ENCODE measurements around the gene TRIM46. TPM values are rescaled to one million over a fixed set of nuclear protein-coding genes. Genes with fewer than 3 reads are reported as not detected.

Gene TRIM46
- total RNA-seq, 4 donors from 2014 or later = 6.0 to 20.4 (median 12.7) TPM

GRCh38 chr1:155184835-155185782 lies 11.5 kb downstream of the TRIM46 start:
- no peak for TF ChIP-seq POLR2A (IDR thresholded peaks at IDR 0.05)
- Histone ChIP-seq H3K9me3 (no peaks in the 10 kb centered on the region), H3K27me3 (no peaks in the 10 kb centered on the region), H3K4me1 (peaks cover 0 to 24% (median 8%) of the 10 kb centered on the region in 4 donors), H3K27ac (peak overlapping the region in 3 of 4 donors; percentile 50 to 80 (median 73)), H3K4me3 (no peak overlapping the region), H3K36me3 (peaks cover 0 to under 1% (median 0%) of the 10 kb centered on the region in 3 donors)
- DNase-seq (ENCODE audit: low spot score in 2 of 2) = no peak
- 57 to 59% methylated on average over 19 to 21 of the region's 21 CpGs for WGBS, 2 donors

- Histone ChIP-seq H3K27me3 (no peaks in the 10 kb centered on the region), H3K4me3 (no peak overlapping the region), H3K27ac (peak overlapping the region in 3 of 4 donors; percentile 50 to 80 (median 73)), H3K4me1 (peaks cover 0 to 24% (median 8%) of the 10 kb centered on the region in 4 donors), H3K36me3 (no peaks in the 10 kb centered on the region), H3K9me3 (no peaks in the 10 kb centered on the region)
- no peak for TF ChIP-seq POLR2A (IDR thresholded peaks at IDR 0.05)
- no peak for TF ChIP-seq CTCF (IDR thresholded peaks at IDR 0.05)
- TF ChIP-seq EP300 (IDR thresholded peaks at IDR 0.05) = no peak
- no peak for DNase-seq (ENCODE audit: low spot score in 2 of 2)
- 60 to 77% methylated on average over 6 of the region's 6 CpGs for WGBS, 2 donors
These were observed 12.1 kb downstream of the TRIM46 start for GRCh38 chr1:155185783-155186066.

- peaks cover 0 to 24% (median 8%) of the 10 kb centered on the region in 4 donors for H3K4me1 ChIP-seq
- TF ChIP-seq EP300 (IDR thresholded peaks at IDR 0.05) (no peak), POLR2A (IDR thresholded peaks at IDR 0.05) (no peak), CTCF (IDR thresholded peaks at IDR 0.05) (no peak)
These were observed 12.6 kb downstream of the TRIM46 start for GRCh38 chr1:155186067-155186793.

GRCh38 chr1:155186794-155187455 lies 13.3 kb downstream of the TRIM46 start:
- no peak for TF ChIP-seq POLR2A (IDR thresholded peaks at IDR 0.05)
- WGBS, 2 donors = 71 to 76% methylated on average over 14 of the region's 14 CpGs
- DNase-seq (ENCODE audit: low spot score in 2 of 2) = no peak
- Histone ChIP-seq H3K27me3 (no peaks in the 10 kb centered on the region), H3K36me3 (no peaks in the 10 kb centered on the region), H3K27ac (peak overlapping the region in 1 of 4 donors; percentile 73), H3K4me1 (peaks cover 0 to 26% (median 8%) of the 10 kb centered on the region in 4 donors), H3K9me3 (no peaks in the 10 kb centered on the region), H3K4me3 (no peak overlapping the region)

More at GRCh38 chr1:155186067-155186793, 12.6 kb downstream of the TRIM46 start:
- DNase-seq (ENCODE audit: low spot score in 2 of 2) = no peak
- Histone ChIP-seq H3K27me3 (no peaks in the 10 kb centered on the region), H3K36me3 (no peaks in the 10 kb centered on the region), H3K9me3 (no peaks in the 10 kb centered on the region), H3K27ac (peak overlapping the region in 2 of 4 donors; percentile 73 to 80), H3K4me3 (no peak overlapping the region)
- WGBS, 2 donors = 63 to 71% methylated on average over 8 of the region's 8 CpGs

GRCh38 chr1:155187456-155187891 lies 13.8 kb downstream of the TRIM46 start:
- 77 to 80% methylated on average over 10 to 16 of the region's 16 CpGs for WGBS, 2 donors
- Histone ChIP-seq H3K4me3 (no peak overlapping the region), H3K27ac (peak overlapping the region in 1 of 4 donors; percentile 73), H3K4me1 (peaks cover 0 to 32% (median 11%) of the 10 kb centered on the region in 4 donors), H3K36me3 (no peaks in the 10 kb centered on the region), H3K27me3 (no peaks in the 10 kb centered on the region), H3K9me3 (no peaks in the 10 kb centered on the region)
- DNase-seq (ENCODE audit: low spot score in 2 of 2) = no peak
- TF ChIP-seq POLR2A (IDR thresholded peaks at IDR 0.05) (no peak), EP300 (IDR thresholded peaks at IDR 0.05) (no peak), CTCF (IDR thresholded peaks at IDR 0.05) (no peak)

Data from tibial nerve (tissue), 4 donors.